Measurements from ENCODE around the gene IDH2. TPM values are rescaled to one million over a fixed set of nuclear protein-coding genes. Genes with fewer than 3 reads are reported as not detected.

IDH2 gene
- total and polyA plus RNA-seq, 2 of the 13 experiments (the other 11 are each of a cell fraction or from before 2014, with no cell fraction given) = 121 to 145 TPM

- no peak for ATAC-seq
Measured at GRCh38 chr15:90039996-90040395, 62.3 kb downstream of the IDH2 start.

GRCh38 chr15:90038632-90039095, 63.6 kb downstream of the IDH2 start:
- BruUV-seq (replicated peaks) = no TSS peak
- ChIA-PET CTCF (ENCODE audit: low intra/inter-chr PET ratio, low total read pairs) (no interaction called here), POLR2A (interaction anchor here (1.4 to 5.1 kb wide), 3 partner anchors 16 to 40 kb away, joined by 4 to 41 read pairs (median 4); partner anchors contain the start of gene ZNF710)
- 7% methylated on average over 3 of the region's 3 CpGs for WGBS (ENCODE audit: low lambda C conversion rate)
- no peaks in the 10 kb centered on the region for H3K9me3 ChIP-seq (ENCODE audit: low read length)
- FAIRE-seq = peak; percentile 96
- H4K20me1 ChIP-seq (ENCODE audit: insufficient read depth, low read length) = peaks cover 4% of the 10 kb centered on the region; the same call in 1 of the 2 replicates
- intact Hi-C loops (cut with micrococcal nuclease; ENCODE audit: unreplicated experiment) (loop anchor here (1.0 to 5.0 kb wide), 2 partner anchors 16 to 36 kb away; partner anchors contain the start of gene ZNF710), in situ Hi-C loops (cut with HindIII; ENCODE audit: extremely low pct_ligation_motif_present, low pct_unique_long_range_greater_than_20kb) (no loop called here)
- peak; percentile 95 for DNase-seq (ENCODE audit: low spot score)
- peak overlapping the region; percentile 59 for H3K27ac ChIP-seq (ENCODE audit: extremely low read length, insufficient read depth, low read length)
- H3K4me2 ChIP-seq (ENCODE audit: low read depth, low read length) = peak overlapping the region; percentile 28; the same call in 1 of the 2 replicates
- H3K27me3 ChIP-seq (ENCODE audit: control insufficient read depth in 1 of 2, insufficient read depth in 2 of 2, low read length in 2 of 2) = no peaks in the 10 kb centered on the region
- peaks cover 68% of the 10 kb centered on the region for H3K4me1 ChIP-seq (ENCODE audit: insufficient read depth, low read length)
- H2AFZ ChIP-seq (ENCODE audit: low read length) = no peak overlapping the region
- peak; percentile 50 for ATAC-seq
- no peak overlapping the region for H3K4me3 ChIP-seq (replicated peaks in 1 of 3; ENCODE audit: insufficient read depth in 1 of 3, low read depth in 2 of 3, low read length in 3 of 3)
- H3K79me2 ChIP-seq (ENCODE audit: insufficient read depth, low read length) = peaks cover 20% of the 10 kb centered on the region
- H3K36me3 ChIP-seq (replicated peaks in 1 of 2; ENCODE audit: control insufficient read depth in 1 of 2, insufficient read depth in 2 of 2, low read length in 2 of 2) = no peaks in the 10 kb centered on the region; a peak in 2 of 5 replicates
- no peak overlapping the region for H3K9ac ChIP-seq (ENCODE audit: insufficient read depth, low read depth, low read length)
- peak; percentile 84 for TF ChIP-seq PAXIP1 (CRISPR knock-in tag; conservative IDR thresholded peaks at IDR 0.05)
- peak; percentile 35; the same call in 1 of the 2 replicates for TF ChIP-seq ZNF331 (CRISPR knock-in tag; IDR thresholded peaks at IDR 0.05)
- peak; percentile 81 for TF ChIP-seq TFAP4 (IDR thresholded peaks at IDR 0.05; ENCODE audit: borderline replicate concordance, low read depth)
- no peak for TF ChIP-seq ZNF280B (CRISPR knock-in tag; IDR thresholded peaks at IDR 0.05; ENCODE audit: borderline replicate concordance)
- TF ChIP-seq CEBPG (CRISPR knock-in tag; IDR thresholded peaks at IDR 0.05) = peak; percentile 94

More at GRCh38 chr15:90039996-90040395, 62.3 kb downstream of the IDH2 start:
- no peak for DNase-seq (ENCODE audit: low spot score)
- no peak overlapping the region for H2AFZ ChIP-seq (ENCODE audit: low read length)
- ChIA-PET CTCF (ENCODE audit: low intra/inter-chr PET ratio, low total read pairs) (no interaction called here), POLR2A (no interaction called here)
- H3K9me3 ChIP-seq (ENCODE audit: low read length) = no peaks in the 10 kb centered on the region
- H3K79me2 ChIP-seq (ENCODE audit: insufficient read depth, low read length) = peaks cover 17% of the 10 kb centered on the region
- peaks cover 1% of the 10 kb centered on the region; the same call in 1 of the 2 replicates for H4K20me1 ChIP-seq (ENCODE audit: insufficient read depth, low read length)
- peaks cover 55% of the 10 kb centered on the region for H3K4me1 ChIP-seq (ENCODE audit: insufficient read depth, low read length)
- WGBS (ENCODE audit: low lambda C conversion rate) = 100% methylated on average over 2 of the region's 5 CpGs
- intact Hi-C loops (cut with micrococcal nuclease; ENCODE audit: unreplicated experiment) (loop anchor here (5.0 kb wide), 1 partner anchor 38 kb away; the partner anchor contains the start of gene ZNF710), in situ Hi-C loops (cut with HindIII; ENCODE audit: extremely low pct_ligation_motif_present, low pct_unique_long_range_greater_than_20kb) (no loop called here)
- H3K27ac ChIP-seq (ENCODE audit: extremely low read length, insufficient read depth, low read length) = no peak overlapping the region
- FAIRE-seq = no peak
- peaks cover 0 to 3% of the 10 kb centered on the region in 2 experiments; a peak in 2 of 5 replicates for H3K36me3 ChIP-seq (replicated peaks in 1 of 2; ENCODE audit: control insufficient read depth in 1 of 2, insufficient read depth in 2 of 2, low read length in 2 of 2)
- H3K27me3 ChIP-seq (ENCODE audit: control insufficient read depth in 1 of 2, insufficient read depth in 2 of 2, low read length in 2 of 2) = no peaks in the 10 kb centered on the region
- no peak overlapping the region for H3K4me3 ChIP-seq (replicated peaks in 1 of 3; ENCODE audit: insufficient read depth in 1 of 3, low read depth in 2 of 3, low read length in 3 of 3)
- TF ChIP-seq NR0B2 (CRISPR knock-in tag; IDR thresholded peaks at IDR 0.05) (no peak), ETV6 (CRISPR knock-in tag; conservative IDR thresholded peaks at IDR 0.05) (no peak), GFI1 (CRISPR knock-in tag; IDR thresholded peaks at IDR 0.05; ENCODE audit: borderline replicate concordance) (no peak), NAIF1 (CRISPR knock-in tag; IDR thresholded peaks at IDR 0.05; ENCODE audit: borderline replicate concordance) (no peak), KDM5A (IDR thresholded peaks at IDR 0.05; ENCODE audit: borderline replicate concordance, low read length) (no peak)
- BruUV-seq (replicated peaks) = no TSS peak
- H3K4me2 ChIP-seq (ENCODE audit: low read depth, low read length) = no peak overlapping the region
- H3K9ac ChIP-seq (ENCODE audit: insufficient read depth, low read depth, low read length) = no peak overlapping the region
